SK-N-SH (cell line): ENCODE results near the gene FYN. TPM values are rescaled to one million over a fixed set of nuclear protein-coding genes. Genes with fewer than 3 reads are reported as not detected.
A peak's percentile ranks its signal among the peaks of the same experiment; 100 is the strongest.

ENCODE experiments used
- CTCF ChIP-seq: fragments of 200-600 bp; sonication (generic); IDR thresholded peaks from 2 replicates; pipeline ENCODE4 v1.6.1; 2017; ENCODE audit warnings: antibody characterized with exemption, mild to moderate bottlenecking, moderate library complexity
- ELF1 ChIP-seq: IDR thresholded peaks from 2 replicates; pipeline ENCODE4 v1.4.0; 2012
- EZH2phosphoT487 ChIP-seq: fragments of 200-600 bp; sonication (generic); IDR thresholded peaks from 2 replicates; pipeline ENCODE4 v1.6.1; 2017; ENCODE audit warnings: low read depth, mixed run types, mild to moderate bottlenecking, antibody characterized with exemption, moderate library complexity, borderline replicate concordance
- FOSL2 ChIP-seq: IDR thresholded peaks from 2 replicates; pipeline ENCODE4 v1.4.0; 2012; ENCODE audit warnings: low read depth, mild to moderate bottlenecking, moderate library complexity, borderline replicate concordance
- FOXJ3 ChIP-seq: sonication (generic); formaldehyde crosslinking; IDR thresholded peaks from 2 replicates; pipeline ENCODE4 v1.5.1; 2020; ENCODE audit warnings: mild to moderate bottlenecking, missing genetic modification reagents
- IRF3 ChIP-seq: fragments of 150-350 bp; IDR thresholded peaks from 2 replicates; pipeline ENCODE4 v1.6.1; 2016; ENCODE audit warnings: mild to moderate bottlenecking, low read depth, low read length
- JUND ChIP-seq: IDR thresholded peaks from 2 replicates; pipeline ENCODE4 v1.4.0; 2012
- MAX ChIP-seq: IDR thresholded peaks from 2 replicates; pipeline ENCODE4 v1.4.0; 2012; ENCODE audit warnings: low read depth
- MXI1 ChIP-seq: IDR thresholded peaks from 2 replicates; pipeline ENCODE4 v1.6.1; 2012; ENCODE audit warnings: mild to moderate bottlenecking, low read depth, low read length, improper control_type of control experiment
- NFIC ChIP-seq: IDR thresholded peaks from 2 replicates; pipeline ENCODE4 v1.4.0; 2012; ENCODE audit warnings: borderline replicate concordance
- NRF1 ChIP-seq: IDR thresholded peaks from 2 replicates; pipeline ENCODE4 v1.6.1; 2012; ENCODE audit warnings: low read depth, mild to moderate bottlenecking, low read length
- POLR2AphosphoS5 ChIP-seq: IDR thresholded peaks from 2 replicates; pipeline ENCODE4 v1.6.1; 2012; ENCODE audit warnings: low read depth, low read length
- RCOR1 ChIP-seq: fragments of 150-350 bp; IDR thresholded peaks from 2 replicates; pipeline ENCODE4 v1.6.1; 2017; ENCODE audit warnings: antibody characterized with exemption, low read length
- RXRA ChIP-seq: IDR thresholded peaks from 2 replicates; pipeline ENCODE4 v1.4.0; 2012; ENCODE audit warnings: low read depth, mild to moderate bottlenecking, borderline replicate concordance
- SIN3A ChIP-seq: IDR thresholded peaks from 2 replicates; pipeline ENCODE4 v1.6.1; 2012; ENCODE audit warnings: low read depth, mild to moderate bottlenecking, low read length, moderate library complexity, borderline replicate concordance
- SMC3 ChIP-seq: IDR thresholded peaks from 2 replicates; pipeline ENCODE4 v1.6.1; 2012; ENCODE audit warnings: low read depth, low read length, improper control_type of control experiment
- USF1 ChIP-seq: IDR thresholded peaks from 2 replicates; pipeline ENCODE4 v1.4.0; 2012; ENCODE audit warnings: low read depth, borderline replicate concordance
- USF2 ChIP-seq: fragments of 150-350 bp; IDR thresholded peaks from 2 replicates; pipeline ENCODE4 v1.6.1; 2017; ENCODE audit warnings: antibody characterized with exemption, low read length, low read depth, borderline replicate concordance
- YY1 ChIP-seq: IDR thresholded peaks from 2 replicates; pipeline ENCODE4 v1.4.0; 2012; ENCODE audit warnings: low read depth, mild to moderate bottlenecking
- ZBTB33 ChIP-seq: IDR thresholded peaks from 2 replicates; pipeline ENCODE4 v1.4.0; 2012; ENCODE audit warnings: low read depth, borderline replicate concordance
- polyA plus RNA-seq, 3 experiments: library from polyadenylated mRNA; depleted of rRNA; stranded (reverse); fragments of >200 nt; gene quantifications; 2 replicates each; pipeline ENCODE4 v1.2.3, GENCODE V29; 2012

The FYN gene
- polyA plus RNA-seq, 1 of the 3 experiments (the other 2 are of a cell fraction) = 31.0 TPM

- no peak for TF ChIP-seq MXI1
- no peak for TF ChIP-seq IRF3
- TF ChIP-seq SMC3 = no peak
- peak; percentile 83 for TF ChIP-seq JUND
- no peak for TF ChIP-seq EZH2phosphoT487
- TF ChIP-seq RXRA = 0 out of 2 replicates have a peak, but pooled peaks have one; percentile 28
- TF ChIP-seq USF2 = no peak
- no peak for TF ChIP-seq RCOR1
- TF ChIP-seq FOSL2 = peak; percentile 89
- TF ChIP-seq YY1 = no peak
- TF ChIP-seq USF1 = no peak
- no peak for TF ChIP-seq ZBTB33
- no peak for TF ChIP-seq NRF1
- no peak for TF ChIP-seq ELF1
- TF ChIP-seq SIN3A = no peak
- no peak for TF ChIP-seq FOXJ3 (CRISPR knock-in tag)
- TF ChIP-seq MAX = peak; percentile 82
- peak; percentile 40; the same call in 1 of the 2 replicates for TF ChIP-seq POLR2AphosphoS5
- peak; percentile 15; the same call in 1 of the 2 replicates for TF ChIP-seq NFIC
- no peak for TF ChIP-seq CTCF
Observed at GRCh38 chr6:111823831-111824607, 49.2 kb downstream of the FYN start (continued).
